ENCODE measurements around the gene STK40.

GRCh38 chr1:36385410-36386264, at the start of gene STK40:
- no peak for TF ChIP-seq EP300 (IDR thresholded peaks at IDR 0.05)
- TF ChIP-seq, protein P1, sequence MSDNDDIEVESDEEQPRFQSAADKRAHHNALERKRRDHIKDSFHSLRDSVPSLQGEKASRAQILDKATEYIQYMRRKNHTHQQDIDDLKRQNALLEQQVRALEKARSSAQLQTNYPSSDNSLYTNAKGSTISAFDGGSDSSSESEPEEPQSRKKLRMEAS (IDR thresholded peaks at IDR 0.05): no peak
- no peak for TF ChIP-seq JUN (IDR thresholded peaks at IDR 0.05)
- peak; percentile 89 for TF ChIP-seq GATA3 (IDR thresholded peaks at IDR 0.05; ENCODE audit: borderline replicate concordance)
- no peak for TF ChIP-seq MYC (IDR thresholded peaks at IDR 0.05; ENCODE audit: borderline replicate concordance, low read length)
- TF ChIP-seq CTCF (IDR thresholded peaks at IDR 0.05): no peak
- TF ChIP-seq CEBPB (IDR thresholded peaks at IDR 0.05): no peak
- peak; percentile 29; the same call in 1 of the 2 replicates for TF ChIP-seq POLR2A (IDR thresholded peaks at IDR 0.05; ENCODE audit: low read length)

All from A549 (cell line).